Activated naive CD4-positive, alpha-beta T cell treated with anti-CD3 and anti-CD28 coated beads, Interleukin-2, amount 50 U/mL, for 72 hours (primary cell): Measurements from ENCODE around the gene RNF157. TPM values are rescaled to one million over a fixed set of nuclear protein-coding genes. Genes with fewer than 3 reads are reported as not detected.
A peak's percentile ranks its signal among the peaks of the same experiment; 100 is the strongest.

Source experiments
- ATAC-seq, 2 donors: fragments of 150-1000 bp; cut with Tn5 transposase; 2 replicates each; pipeline ENCODE4 v1.10.0; 2021; ENCODE audit warnings: mild to moderate bottlenecking in 2 of 2, moderate library complexity in 2 of 2
- DNase-seq, 2 donors: peaks; one replicate each; pipeline ENCODE4 v3.0.0; 2021 to 2022; ENCODE audit warnings: low spot score in 2 of 2
- H3K27ac Mint-ChIP-seq, 2 donors: one replicate each; pipeline ENCODE4 v1.8.0; 2022; ENCODE audit warnings: mild to moderate bottlenecking in 2 of 2, mixed read lengths in 2 of 2
- H3K36me3 Mint-ChIP-seq, 2 donors: one replicate each; pipeline ENCODE4 v1.8.0; 2022; ENCODE audit warnings: mixed read lengths in 2 of 2
- H3K9me3 Mint-ChIP-seq, 2 donors: one replicate each; pipeline ENCODE4 v1.8.0; 2022; ENCODE audit warnings: mixed read lengths in 2 of 2
- total RNA-seq, 2 donors: library from RNA; stranded (reverse); gene quantifications; one replicate each; pipeline ENCODE4 v1.2.3, GENCODE V29; 2022

The RNF157 gene
- total RNA-seq, 2 donors from 2014 or later, result 22.0 to 35.1 TPM

GRCh38 chr17:76166168-76166567 is 74.1 kb downstream of the RNF157 start:
- DNase-seq (no peak), ATAC-seq (peak; percentile 84 to 86)

GRCh38 chr17:76164331-76164730 is 76.0 kb downstream of the RNF157 start:
- H3K36me3 Mint-ChIP-seq, result peaks cover 5 to 9% of the 10 kb centered on the region in 2 donors
- no peak for DNase-seq

More at GRCh38 chr17:76166168-76166567, 74.1 kb downstream of the RNF157 start:
- H3K9me3 Mint-ChIP-seq, result no peaks in the 10 kb centered on the region
- H3K27ac Mint-ChIP-seq, result peak overlapping the region; percentile 32 to 88
- H3K36me3 Mint-ChIP-seq, result peaks cover 5 to 9% of the 10 kb centered on the region in 2 donors

GRCh38 chr17:76163919-76164318 is 76.4 kb downstream of the RNF157 start:
- Mint-ChIP-seq H3K36me3 (peaks cover 5 to 9% of the 10 kb centered on the region in 2 donors), H3K9me3 (no peaks in the 10 kb centered on the region), H3K27ac (no peak overlapping the region)
- ATAC-seq (no peak), DNase-seq (no peak)

More at GRCh38 chr17:76164331-76164730, 76.0 kb downstream of the RNF157 start:
- no peak overlapping the region for H3K27ac Mint-ChIP-seq
- no peaks in the 10 kb centered on the region for H3K9me3 Mint-ChIP-seq
- ATAC-seq, result no peak

GRCh38 chr17:76161619-76162266 is 78.5 kb downstream of the RNF157 start:
- ATAC-seq (no peak), DNase-seq (no peak)
- peak overlapping the region in 1 of 2 donors; percentile 12 for H3K27ac Mint-ChIP-seq
- no peaks in the 10 kb centered on the region for H3K9me3 Mint-ChIP-seq
- peaks cover 0 to 18% of the 10 kb centered on the region in 2 donors for H3K36me3 Mint-ChIP-seq

- DNase-seq (no peak), ATAC-seq (no peak)
- Mint-ChIP-seq H3K27ac (no peak overlapping the region), H3K9me3 (no peaks in the 10 kb centered on the region), H3K36me3 (peaks cover 0 to 18% of the 10 kb centered on the region in 2 donors)
Measured at GRCh38 chr17:76160896-76161528, 79.3 kb downstream of the RNF157 start.

- no peak for DNase-seq
- H3K9me3 Mint-ChIP-seq, result no peaks in the 10 kb centered on the region
- no peak overlapping the region for H3K27ac Mint-ChIP-seq
- peaks cover 1 to 25% of the 10 kb centered on the region in 2 donors for H3K36me3 Mint-ChIP-seq
- ATAC-seq, result no peak
Measured at GRCh38 chr17:76159157-76159556, 81.1 kb downstream of the RNF157 start.

- no peak for ATAC-seq
- H3K36me3 Mint-ChIP-seq, result peaks cover 6 to 26% of the 10 kb centered on the region in 2 donors
- H3K27ac Mint-ChIP-seq, result peak overlapping the region in 1 of 2 donors; percentile 46
- H3K9me3 Mint-ChIP-seq, result no peaks in the 10 kb centered on the region
- no peak for DNase-seq
Measured at GRCh38 chr17:76157759-76158158, 82.5 kb downstream of the RNF157 start.

- H3K27ac Mint-ChIP-seq, result peak overlapping the region in 1 of 2 donors; percentile 29
- peaks cover 13 to 35% of the 10 kb centered on the region in 2 donors for H3K36me3 Mint-ChIP-seq
- ATAC-seq, result no peak
- H3K9me3 Mint-ChIP-seq, result no peaks in the 10 kb centered on the region
- no peak for DNase-seq
Measured at GRCh38 chr17:76156662-76156991, 83.7 kb downstream of the RNF157 start.

GRCh38 chr17:76155988-76156661 is 84.2 kb downstream of the RNF157 start:
- peak overlapping the region in 1 of 2 donors; percentile 29 for H3K27ac Mint-ChIP-seq
- peaks cover 18 to 35% of the 10 kb centered on the region in 2 donors for H3K36me3 Mint-ChIP-seq
- ATAC-seq, result no peak
- DNase-seq, result no peak
- no peaks in the 10 kb centered on the region for H3K9me3 Mint-ChIP-seq

GRCh38 chr17:76154936-76155845 is 85.1 kb downstream of the RNF157 start:
- H3K36me3 Mint-ChIP-seq, result peaks cover 25 to 35% of the 10 kb centered on the region in 2 donors
- DNase-seq (no peak), ATAC-seq (no peak)
- no peaks in the 10 kb centered on the region for H3K9me3 Mint-ChIP-seq
- H3K27ac Mint-ChIP-seq, result no peak overlapping the region

- H3K9me3 Mint-ChIP-seq, result no peaks in the 10 kb centered on the region
- ATAC-seq (no peak), DNase-seq (no peak)
- H3K27ac Mint-ChIP-seq, result no peak overlapping the region
- peaks cover 25 to 35% of the 10 kb centered on the region in 2 donors for H3K36me3 Mint-ChIP-seq
Measured at GRCh38 chr17:76154292-76154691, 86.0 kb downstream of the RNF157 start.

- no peak for ATAC-seq
- DNase-seq, result no peak
- Mint-ChIP-seq H3K36me3 (peaks cover 25 to 35% of the 10 kb centered on the region in 2 donors), H3K27ac (peak overlapping the region; percentile 19 to 36), H3K9me3 (no peaks in the 10 kb centered on the region)
Measured at GRCh38 chr17:76153640-76154039, 86.7 kb downstream of the RNF157 start.

- Mint-ChIP-seq H3K36me3 (peaks cover 25 to 34% of the 10 kb centered on the region in 2 donors), H3K9me3 (no peaks in the 10 kb centered on the region), H3K27ac (peak overlapping the region in 1 of 2 donors; percentile 36)
- no peak for DNase-seq
- ATAC-seq, result no peak
Measured at GRCh38 chr17:76153202-76153601, 87.1 kb downstream of the RNF157 start.

- ATAC-seq (no peak), DNase-seq (no peak)
- Mint-ChIP-seq H3K36me3 (peaks cover 25 to 28% of the 10 kb centered on the region in 2 donors), H3K27ac (peak overlapping the region in 1 of 2 donors; percentile 79), H3K9me3 (no peaks in the 10 kb centered on the region)
Measured at GRCh38 chr17:76152591-76152990, 87.7 kb downstream of the RNF157 start.

GRCh38 chr17:76151896-76152454 is 88.3 kb downstream of the RNF157 start:
- Mint-ChIP-seq H3K36me3 (peaks cover 22 to 25% of the 10 kb centered on the region in 2 donors), H3K9me3 (no peaks in the 10 kb centered on the region), H3K27ac (peak overlapping the region; percentile 17 to 79)
- DNase-seq (no peak), ATAC-seq (no peak)
